SK-N-SH (cell line): ENCODE data around the gene KMT2C. TPM values are rescaled to one million over a fixed set of nuclear protein-coding genes. Genes with fewer than 3 reads are reported as not detected.

Source experiments
- CTCF ChIA-PET: fragments of 300-600, 350-600 bp; formaldehyde crosslinking; extraction: SDS; loops from one replicate; lab custom pipeline; 2021; lab: Yijun Ruan, JAX
- POLR2A ChIA-PET: fragments of 350-600 bp; sonication (Branson Sonifier 250); formaldehyde crosslinking; extraction: SDS; loops from one replicate; lab custom pipeline; 2020; ENCODE audit warnings: antibody characterized with exemption, inconsistent platforms; lab: Yijun Ruan, JAX
- DNase-seq: peaks from one replicate; pipeline ENCODE4 v3.0.0; 2012
- H2AFZ ChIP-seq: fragments of 200-600 bp; sonication (generic); 2 replicates; pipeline ENCODE4 v1.8.1; 2016; ENCODE audit warnings: antibody characterized with exemption, mild to moderate bottlenecking, low read depth
- H3F3A ChIP-seq: fragments of 200-600 bp; sonication (generic); replicated peaks from 2 replicates; pipeline ENCODE3; 2016; ENCODE audit warnings: antibody characterized with exemption, mild to moderate bottlenecking; ENCODE audit not compliant: insufficient read depth
- H3K27ac ChIP-seq, 2 experiments: fragments of 200-500 bp in 1 of 2; fragments of 200-600 bp in 1 of 2; sonication (Bioruptor generic) in 1 of 2; sonication (generic), shearing (Covaris generic) in 1 of 2; 2 replicates each; pipeline versions ENCODE4 v1.5.1 to v1.6.1; 2014 to 2016; ENCODE audit warnings: low read depth in 2 of 2, inconsistent platforms in 1 of 2, low read length in 1 of 2, mild to moderate bottlenecking in 1 of 2, mixed read lengths in 1 of 2
- H3K27me3 ChIP-seq: fragments of 200-600 bp; sonication (generic), shearing (Covaris generic); 2 replicates; pipeline ENCODE4 v1.6.1; 2016; ENCODE audit warnings: mixed run types; ENCODE audit not compliant: insufficient read depth
- H3K36me3 ChIP-seq, 2 experiments: fragments of 200-500 bp in 1 of 2; fragments of 200-600 bp in 1 of 2; sonication (Bioruptor generic) in 1 of 2; sonication (generic) in 1 of 2; replicated peaks in 1 of 2; 2 replicates each; pipeline versions ENCODE3 to v1.5.1; 2014 to 2016; ENCODE audit warnings: low read length in 1 of 2, mild to moderate bottlenecking in 1 of 2; ENCODE audit not compliant: insufficient read depth in 2 of 2, control insufficient read depth in 1 of 2
- H3K4me1 ChIP-seq, 2 experiments: fragments of 200-500 bp in 1 of 2; fragments of 200-600 bp in 1 of 2; sonication (Bioruptor generic) in 1 of 2; sonication (generic), shearing (Covaris generic) in 1 of 2; 2 replicates each; pipeline versions ENCODE4 v1.5.1 to v1.6.1; 2014 to 2016; ENCODE audit warnings: low read depth in 1 of 2, low read length in 1 of 2, mixed run types in 1 of 2; ENCODE audit not compliant: insufficient read depth in 2 of 2, control insufficient read depth in 1 of 2
- H3K4me2 ChIP-seq: fragments of 200-600 bp; sonication (generic), shearing (Covaris generic); 2 replicates; pipeline ENCODE4 v1.6.1; 2017; ENCODE audit warnings: mixed run types
- H3K4me3 ChIP-seq, 2 experiments: fragments of 200-500 bp in 1 of 2; fragments of 200-600 bp in 1 of 2; sonication (Bioruptor generic) in 1 of 2; sonication (generic), shearing (Covaris generic) in 1 of 2; 2 replicates each; pipeline versions ENCODE4 v1.5.1 to v1.8.1; 2014 to 2016; ENCODE audit warnings: low read depth in 2 of 2, inconsistent platforms in 1 of 2, low read length in 1 of 2, mild to moderate bottlenecking in 1 of 2, mixed read lengths in 1 of 2, moderate library complexity in 1 of 2
- H3K79me2 ChIP-seq: fragments of 200-600 bp; sonication (generic); 2 replicates; pipeline ENCODE4 v1.8.1; 2017; ENCODE audit warnings: mild to moderate bottlenecking; ENCODE audit not compliant: insufficient read depth
- H3K9ac ChIP-seq: fragments of 200-600 bp; sonication (generic); 2 replicates; pipeline ENCODE4 v1.6.1; 2017; ENCODE audit warnings: mixed run types
- H3K9me2 ChIP-seq: fragments of 200-600 bp; sonication (generic); 2 replicates; pipeline ENCODE4 v1.6.1; 2017; ENCODE audit warnings: mixed run types
- H3K9me3 ChIP-seq: fragments of 200-600 bp; sonication (generic); 2 replicates; pipeline ENCODE4 v1.6.1; 2017; ENCODE audit warnings: mixed run types, mild to moderate bottlenecking, moderate library complexity
- H4K20me1 ChIP-seq: fragments of 200-600 bp; sonication (generic); 2 replicates; pipeline ENCODE4 v1.6.1; 2017; ENCODE audit warnings: mild to moderate bottlenecking, mixed run types; ENCODE audit not compliant: insufficient read depth
- CTCF ChIP-seq: fragments of 200-600 bp; sonication (generic); IDR thresholded peaks from 2 replicates; pipeline ENCODE4 v1.6.1; 2017; ENCODE audit warnings: antibody characterized with exemption, mild to moderate bottlenecking, moderate library complexity
- FOXJ3 ChIP-seq: sonication (generic); formaldehyde crosslinking; IDR thresholded peaks from 2 replicates; pipeline ENCODE4 v1.5.1; 2020; ENCODE audit warnings: mild to moderate bottlenecking, missing genetic modification reagents
- GABPA ChIP-seq: IDR thresholded peaks from 2 replicates; pipeline ENCODE4 v1.4.0; 2012; ENCODE audit warnings: low read depth, mild to moderate bottlenecking
- IRF3 ChIP-seq: fragments of 150-350 bp; IDR thresholded peaks from 2 replicates; pipeline ENCODE4 v1.6.1; 2016; ENCODE audit warnings: mild to moderate bottlenecking, low read depth, low read length
- MEF2A ChIP-seq: IDR thresholded peaks from 2 replicates; pipeline ENCODE4 v1.4.0; 2012; ENCODE audit warnings: low read depth, borderline replicate concordance
- NRF1 ChIP-seq: IDR thresholded peaks from 2 replicates; pipeline ENCODE4 v1.6.1; 2012; ENCODE audit warnings: low read depth, mild to moderate bottlenecking, low read length
- POLR2AphosphoS5 ChIP-seq: IDR thresholded peaks from 2 replicates; pipeline ENCODE4 v1.6.1; 2012; ENCODE audit warnings: low read depth, low read length
- RAD21 ChIP-seq: IDR thresholded peaks from 2 replicates; pipeline ENCODE4 v1.6.1; 2012; ENCODE audit warnings: mild to moderate bottlenecking, low read length
- SIN3A ChIP-seq: IDR thresholded peaks from 2 replicates; pipeline ENCODE4 v1.6.1; 2012; ENCODE audit warnings: low read depth, mild to moderate bottlenecking, low read length, moderate library complexity, borderline replicate concordance
- SMC3 ChIP-seq: IDR thresholded peaks from 2 replicates; pipeline ENCODE4 v1.6.1; 2012; ENCODE audit warnings: low read depth, low read length, improper control_type of control experiment
- TEAD4 ChIP-seq: IDR thresholded peaks from 2 replicates; pipeline ENCODE4 v1.4.0; 2012; ENCODE audit warnings: mild to moderate bottlenecking, borderline replicate concordance; ENCODE audit not compliant: insufficient read depth
- USF1 ChIP-seq: IDR thresholded peaks from 2 replicates; pipeline ENCODE4 v1.4.0; 2012; ENCODE audit warnings: low read depth, borderline replicate concordance
- WGBS: methylation state at CpG from one replicate; pipeline ENCODE4 v1.1.6; 2017; ENCODE audit warnings: low lambda C conversion rate; 5-methylcytosine and 5-hydroxymethylcytosine counted together
- polyA plus RNA-seq, 3 experiments: library from polyadenylated mRNA; depleted of rRNA; stranded (reverse); fragments of >200 nt; gene quantifications; 2 replicates each; pipeline ENCODE4 v1.2.3, GENCODE V29; 2012

KMT2C gene
- polyA plus RNA-seq, 1 of the 3 experiments (the other 2 are of a cell fraction): 8.0 TPM

- Histone ChIP-seq H2AFZ (no peak overlapping the region), H3K27me3 (no peaks in the 10 kb centered on the region), H3K79me2 (no peaks in the 10 kb centered on the region), H3K4me2 (no peak overlapping the region), H3K9ac (no peak overlapping the region), H3K4me1 (no peaks in the 10 kb centered on the region), H3K36me3 (peaks cover 78% of the 10 kb centered on the region in 2 experiments), H3F3A (no peaks in the 10 kb centered on the region), H3K9me2 (no peaks in the 10 kb centered on the region), H3K9me3 (no peaks in the 10 kb centered on the region), H3K27ac (no peak overlapping the region), H4K20me1 (no peaks in the 10 kb centered on the region), H3K4me3 (no peak overlapping the region)
- DNase-seq: no peak
- POLR2A ChIA-PET: no interaction called here
- TF ChIP-seq GABPA (no peak), FOXJ3 (CRISPR knock-in tag) (no peak), TEAD4 (no peak), NRF1 (no peak), CTCF (no peak), MEF2A (no peak), POLR2AphosphoS5 (no peak), USF1 (no peak), SMC3 (no peak), IRF3 (no peak), RAD21 (no peak)
- CTCF ChIA-PET: interaction anchor here (0.7 to 1.4 kb wide), 7 partner anchors 9 to 580 kb away, joined by 3 to 6 read pairs (median 3); no protein-coding TSS in a partner anchor
- 95% methylated on average over 7 of the region's 7 CpGs for WGBS
Measured at GRCh38 chr7:152126741-152127140, 309.1 kb downstream of the KMT2C start.

- Histone ChIP-seq H3K27ac (no peak overlapping the region), H3K9me3 (no peaks in the 10 kb centered on the region), H3K9ac (no peak overlapping the region), H3K4me3 (no peak overlapping the region), H3K36me3 (peaks cover 89 to 90% of the 10 kb centered on the region in 2 experiments), H2AFZ (no peak overlapping the region), H3K27me3 (no peaks in the 10 kb centered on the region), H3K4me1 (no peaks in the 10 kb centered on the region), H3K9me2 (no peaks in the 10 kb centered on the region), H3K4me2 (no peak overlapping the region), H3F3A (no peaks in the 10 kb centered on the region), H3K79me2 (no peaks in the 10 kb centered on the region), H4K20me1 (no peaks in the 10 kb centered on the region)
- ChIA-PET CTCF (no interaction called here), POLR2A (no interaction called here)
- no peak for DNase-seq
- TF ChIP-seq SIN3A: no peak
- 92% methylated on average over 1 of the region's 1 CpG for WGBS
Measured at GRCh38 chr7:152122540-152122939, 313.3 kb downstream of the KMT2C start.
